WERI-Rb-1 (cell line): ENCODE results near the gene CYB5D1.

ENCODE experiments used
- DNase-seq: peaks from one replicate; pipeline ENCODE4 v3.0.0-alpha.2; 2020
- H3K27ac ChIP-seq: fragments of 250-450 bp; sonication (Bioruptor Pico); 2 replicates; pipeline ENCODE4 v1.5.1; 2020; ENCODE audit warnings: mild to moderate bottlenecking, moderate library complexity
- H3K27me3 ChIP-seq: fragments of 250-450 bp; sonication (Bioruptor Pico); 2 replicates; pipeline ENCODE4 v1.5.1; 2021; ENCODE audit warnings: mild to moderate bottlenecking, low read depth, moderate library complexity; ENCODE audit not compliant: insufficient read depth, severe bottlenecking
- H3K36me3 ChIP-seq: fragments of 250-450 bp; sonication (Bioruptor Pico); 2 replicates; pipeline ENCODE4 v1.5.1; 2020; ENCODE audit warnings: mild to moderate bottlenecking, moderate library complexity
- H3K4me3 ChIP-seq: 2 replicates; pipeline ENCODE4 v1.5.1; 2011; ENCODE audit warnings: low read depth, mild to moderate bottlenecking, control low read depth, low read length
- H3K9me3 ChIP-seq: fragments of 250-450 bp; sonication (Bioruptor Pico); 2 replicates; pipeline ENCODE4 v1.5.1; 2021; ENCODE audit warnings: mild to moderate bottlenecking, moderate library complexity; ENCODE audit not compliant: severe bottlenecking
- TF ChIP-seq, protein P1 (sequence below): IDR thresholded peaks from 2 replicates; pipeline ENCODE4 v1.5.1; 2011; ENCODE audit warnings: low read depth, mild to moderate bottlenecking, control low read depth, inconsistent platforms, low read length

CYB5D1 gene

DNA sequence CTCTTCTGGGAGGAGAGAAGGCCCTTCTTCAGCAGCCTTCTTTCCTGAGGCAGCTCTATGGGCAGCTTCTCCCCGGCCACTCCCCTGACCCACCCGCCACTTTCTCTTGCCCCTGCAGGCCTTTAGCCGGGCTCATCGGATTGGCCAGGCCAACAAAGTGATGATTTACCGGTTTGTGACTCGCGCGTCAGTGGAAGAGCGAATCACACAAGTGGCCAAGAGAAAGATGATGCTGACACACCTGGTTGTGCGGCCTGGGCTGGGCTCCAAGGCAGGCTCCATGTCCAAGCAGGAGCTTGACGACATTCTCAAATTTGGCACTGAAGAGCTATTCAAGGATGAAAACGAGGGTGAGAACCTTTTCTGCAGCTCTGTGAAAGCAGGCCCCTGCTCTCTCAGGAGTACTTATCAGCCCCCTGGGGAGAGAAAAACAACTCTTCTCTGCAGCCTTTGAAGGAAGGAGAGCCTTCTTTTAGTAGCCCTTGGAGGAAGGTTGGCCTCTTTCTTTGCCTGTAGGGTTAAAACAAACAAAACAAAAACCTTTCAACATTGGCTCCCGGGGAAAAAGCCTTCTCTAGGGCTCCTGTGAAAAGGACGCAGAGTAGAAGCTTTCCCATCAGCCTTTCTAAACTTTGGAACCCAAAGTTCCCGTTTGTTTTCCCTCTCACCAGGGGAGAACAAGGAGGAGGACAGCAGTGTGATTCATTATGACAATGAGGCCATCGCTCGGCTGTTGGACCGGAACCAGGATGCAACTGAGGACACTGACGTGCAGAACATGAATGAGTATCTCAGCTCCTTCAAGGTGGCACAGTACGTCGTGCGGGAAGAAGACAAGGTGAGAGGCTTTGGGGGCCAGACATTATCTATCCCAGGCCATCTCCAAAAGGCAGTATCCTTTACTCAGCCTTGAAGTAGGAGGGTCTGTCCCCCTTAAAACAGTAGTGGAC is 45.6 kb downstream of the CYB5D1 start:
- DNase-seq = no peak

GRCh38 chr17:7909089-7909488 is 51.3 kb downstream of the CYB5D1 start:
- no peak for DNase-seq
- H3K36me3 ChIP-seq = peaks cover 55% of the 10 kb centered on the region
- TF ChIP-seq, protein P1, sequence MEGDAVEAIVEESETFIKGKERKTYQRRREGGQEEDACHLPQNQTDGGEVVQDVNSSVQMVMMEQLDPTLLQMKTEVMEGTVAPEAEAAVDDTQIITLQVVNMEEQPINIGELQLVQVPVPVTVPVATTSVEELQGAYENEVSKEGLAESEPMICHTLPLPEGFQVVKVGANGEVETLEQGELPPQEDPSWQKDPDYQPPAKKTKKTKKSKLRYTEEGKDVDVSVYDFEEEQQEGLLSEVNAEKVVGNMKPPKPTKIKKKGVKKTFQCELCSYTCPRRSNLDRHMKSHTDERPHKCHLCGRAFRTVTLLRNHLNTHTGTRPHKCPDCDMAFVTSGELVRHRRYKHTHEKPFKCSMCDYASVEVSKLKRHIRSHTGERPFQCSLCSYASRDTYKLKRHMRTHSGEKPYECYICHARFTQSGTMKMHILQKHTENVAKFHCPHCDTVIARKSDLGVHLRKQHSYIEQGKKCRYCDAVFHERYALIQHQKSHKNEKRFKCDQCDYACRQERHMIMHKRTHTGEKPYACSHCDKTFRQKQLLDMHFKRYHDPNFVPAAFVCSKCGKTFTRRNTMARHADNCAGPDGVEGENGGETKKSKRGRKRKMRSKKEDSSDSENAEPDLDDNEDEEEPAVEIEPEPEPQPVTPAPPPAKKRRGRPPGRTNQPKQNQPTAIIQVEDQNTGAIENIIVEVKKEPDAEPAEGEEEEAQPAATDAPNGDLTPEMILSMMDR = no peak

More for the DNA sequence above, 45.6 kb downstream of the CYB5D1 start:
- TF ChIP-seq, protein P1 = no peak
- H3K4me3 ChIP-seq = no peak overlapping the region
- peaks cover 87% of the 10 kb centered on the region for H3K36me3 ChIP-seq
- H3K27me3 ChIP-seq = no peaks in the 10 kb centered on the region
- H3K9me3 ChIP-seq = no peaks in the 10 kb centered on the region
- H3K27ac ChIP-seq = no peak overlapping the region

DNA sequence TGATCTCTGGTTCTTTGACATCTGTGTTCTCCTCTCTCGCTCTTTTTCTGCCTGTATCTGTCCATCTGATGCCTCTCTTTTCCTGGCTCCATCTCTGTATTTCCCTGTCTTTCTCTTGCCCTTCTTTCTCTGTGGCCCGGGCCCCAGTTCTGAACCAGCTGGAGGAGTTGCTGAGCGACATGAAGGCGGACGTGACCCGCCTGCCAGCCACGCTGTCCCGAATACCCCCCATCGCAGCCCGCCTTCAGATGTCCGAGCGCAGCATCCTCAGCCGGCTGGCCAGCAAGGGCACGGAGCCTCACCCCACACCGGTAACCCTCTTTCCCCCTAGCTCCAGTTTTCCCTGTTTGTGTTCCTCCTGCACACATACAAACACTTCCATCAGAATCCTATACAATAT is 52.5 kb downstream of the CYB5D1 start:
- Histone ChIP-seq H3K9me3 (no peaks in the 10 kb centered on the region), H3K36me3 (peaks cover 43% of the 10 kb centered on the region), H3K4me3 (no peak overlapping the region), H3K27me3 (no peaks in the 10 kb centered on the region), H3K27ac (no peak overlapping the region)
- no peak for DNase-seq
- TF ChIP-seq, protein P1 = no peak

More at GRCh38 chr17:7909089-7909488, 51.3 kb downstream of the CYB5D1 start:
- no peak overlapping the region for H3K27ac ChIP-seq
- H3K4me3 ChIP-seq = no peak overlapping the region
- H3K9me3 ChIP-seq = no peaks in the 10 kb centered on the region
- H3K27me3 ChIP-seq = no peaks in the 10 kb centered on the region

DNA sequence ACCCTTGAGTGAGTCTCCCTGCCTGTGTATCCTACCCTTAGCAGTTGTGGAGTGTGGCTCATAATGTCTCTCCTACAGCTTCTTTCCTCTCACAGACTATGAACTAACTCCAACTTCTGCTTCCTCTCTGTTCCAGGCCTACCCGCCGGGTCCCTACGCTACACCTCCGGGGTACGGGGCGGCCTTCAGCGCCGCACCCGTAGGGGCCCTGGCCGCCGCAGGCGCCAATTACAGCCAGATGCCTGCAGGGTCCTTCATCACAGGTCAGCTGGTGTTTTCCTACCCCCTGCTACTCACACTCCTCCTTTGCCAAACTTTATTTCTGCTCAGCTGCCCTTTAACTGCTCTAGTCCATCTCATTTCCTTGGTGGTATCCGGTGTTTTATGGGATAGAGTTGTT is 52.9 kb downstream of the CYB5D1 start:
- Histone ChIP-seq H3K4me3 (no peak overlapping the region), H3K9me3 (no peaks in the 10 kb centered on the region), H3K27me3 (no peaks in the 10 kb centered on the region), H3K27ac (no peak overlapping the region), H3K36me3 (peaks cover 39% of the 10 kb centered on the region)
- TF ChIP-seq, protein P1 = no peak
- DNase-seq = no peak

DNA sequence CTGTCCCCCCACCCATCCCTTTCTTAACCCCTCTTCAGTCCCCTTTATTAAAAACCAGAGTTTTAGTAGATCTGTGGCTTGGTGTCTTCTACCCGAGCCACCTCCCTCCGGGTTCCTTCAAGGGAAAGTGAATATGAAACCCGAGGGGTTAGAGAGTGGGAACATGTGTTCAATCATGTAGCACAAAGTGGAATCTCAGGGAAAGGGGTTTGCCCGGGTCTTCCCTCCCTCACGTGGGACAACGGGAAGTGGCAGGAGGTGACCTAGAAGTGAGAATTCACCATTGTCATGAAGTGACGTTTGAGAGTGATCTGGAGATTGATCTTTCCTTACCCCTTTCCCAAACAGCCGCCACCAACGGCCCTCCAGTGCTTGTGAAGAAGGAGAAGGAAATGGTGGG is 53.3 kb downstream of the CYB5D1 start:
- H3K36me3 ChIP-seq = peaks cover 38% of the 10 kb centered on the region
- H3K27ac ChIP-seq = no peak overlapping the region
- H3K27me3 ChIP-seq = no peaks in the 10 kb centered on the region
- no peak overlapping the region for H3K4me3 ChIP-seq
- no peak for DNase-seq
- H3K9me3 ChIP-seq = no peaks in the 10 kb centered on the region
- TF ChIP-seq, protein P1 = no peak
